Right renal cortex interstitium (tissue), 3 donors: ENCODE measurements around the gene ASRGL1. TPM values are rescaled to one million over a fixed set of nuclear protein-coding genes. Genes with fewer than 3 reads are reported as not detected.

Source experiments
- DNase-seq, 3 donors: peaks; one replicate each; pipeline ENCODE4 v3.0.0-alpha.2; 2013; ENCODE audit warnings: low read depth in 3 of 3, low spot score in 2 of 3
- polyA plus RNA-seq, 3 donors: library from polyadenylated mRNA; unstranded; fragments of 120-200 nt; gene quantifications; one replicate each; pipeline ENCODE4 v1.2.1, GENCODE V29; 2013; ENCODE audit not compliant: insufficient read length in 3 of 3

ASRGL1 gene
- polyA plus RNA-seq, 3 donors: 42.5 to 61.3 (median 56.1) TPM

DNA sequence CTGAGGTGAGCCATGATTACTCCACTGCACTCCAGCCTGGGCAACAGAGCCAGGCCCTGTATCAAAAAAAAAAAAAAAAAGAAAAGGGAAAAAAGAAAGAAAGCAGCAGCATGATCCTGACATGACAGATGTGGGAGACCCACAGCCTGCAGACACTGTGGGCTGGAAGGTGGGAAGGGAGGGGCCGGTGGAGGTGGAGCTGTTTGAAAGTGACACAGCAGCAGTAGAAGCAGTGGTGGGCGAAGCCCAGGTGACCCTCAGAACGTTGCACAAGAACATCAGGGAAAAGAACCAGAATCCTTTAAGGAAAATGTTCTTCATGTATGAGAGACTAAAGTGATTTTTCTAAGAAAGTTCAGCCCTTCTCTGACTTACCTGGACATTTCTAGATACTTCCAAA is 55.3 kb downstream of the ASRGL1 start:
- no peak for DNase-seq

DNA sequence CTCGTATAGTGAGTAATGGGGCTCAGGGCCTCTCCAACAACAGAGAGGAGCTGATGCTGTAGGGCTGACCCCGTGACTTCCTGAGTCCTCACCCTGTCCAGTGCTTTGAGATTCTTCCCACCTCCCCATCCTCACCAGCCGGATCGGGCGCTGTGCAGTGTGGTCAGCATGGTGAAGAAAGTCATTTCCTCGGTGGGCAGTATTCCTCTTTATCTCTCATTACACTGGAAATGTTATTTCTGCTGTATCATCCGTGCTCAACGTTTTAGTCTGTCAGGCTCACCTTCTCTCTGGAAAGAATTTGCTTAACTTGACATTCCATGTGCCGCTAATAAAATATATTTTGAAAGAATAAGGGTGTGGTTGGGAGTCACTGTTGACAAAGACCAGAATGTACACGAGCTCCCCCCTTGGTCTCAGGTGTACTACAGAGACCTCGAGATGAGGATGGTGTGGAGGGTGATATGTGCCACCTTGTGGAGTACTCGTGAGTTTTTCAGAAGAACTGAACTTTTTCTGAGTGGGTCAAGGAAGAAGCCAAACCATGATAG is 55.9 kb downstream of the ASRGL1 start:
- DNase-seq: no peak

DNA sequence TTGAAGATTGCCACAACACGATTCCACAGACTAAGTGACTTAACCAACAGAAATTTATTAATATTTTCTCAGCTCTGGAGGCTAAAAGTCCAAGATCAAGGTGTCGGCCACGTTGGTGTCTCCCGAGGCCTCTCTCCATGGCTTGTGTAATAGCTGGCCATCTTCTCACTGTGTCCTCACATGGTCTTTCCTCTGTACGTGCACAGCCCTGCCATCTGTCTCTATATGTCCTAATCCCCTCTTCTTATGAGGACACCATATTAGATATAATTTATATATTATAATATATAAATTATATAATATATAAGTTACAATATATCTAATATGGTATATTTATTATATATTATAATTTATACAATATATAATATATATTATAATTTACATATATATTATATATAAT is 56.5 kb downstream of the ASRGL1 start:
- DNase-seq: no peak

DNA sequence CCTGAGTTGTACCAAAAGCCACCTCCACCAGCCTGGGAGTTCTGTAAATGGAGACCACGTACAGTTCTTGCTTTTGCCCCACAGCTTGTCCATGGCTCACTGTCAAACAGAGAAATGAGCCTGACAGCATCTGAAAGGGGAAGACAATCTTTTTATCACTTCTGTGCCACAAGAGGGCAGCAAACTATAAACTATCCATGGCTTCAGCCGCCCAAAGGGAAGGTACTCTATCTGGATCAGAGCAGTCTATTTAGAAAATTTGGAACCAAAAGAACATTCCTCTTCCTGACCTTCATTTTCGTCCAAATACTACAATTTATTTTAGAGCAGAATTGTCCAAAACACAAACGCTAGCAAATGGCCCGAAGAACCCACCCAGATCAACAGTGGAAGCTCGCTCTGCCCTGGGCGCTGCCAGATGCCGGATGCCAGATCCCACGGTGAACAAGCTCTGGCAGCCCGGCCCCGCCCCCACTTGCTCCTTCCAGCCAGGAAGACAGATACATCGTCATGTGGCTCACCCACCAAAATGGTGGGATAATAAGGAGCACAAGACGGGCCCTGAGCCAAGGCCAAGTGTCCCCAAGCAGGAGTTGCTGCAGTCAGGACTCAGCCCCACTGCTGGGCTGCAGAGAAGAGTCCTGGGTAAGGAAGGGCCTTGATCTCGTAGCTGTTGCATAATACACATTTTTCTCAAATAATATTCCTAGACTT is 57.7 kb downstream of the ASRGL1 start:
- peak in 2 of 3 donors; percentile 74 to 83 for DNase-seq

DNA sequence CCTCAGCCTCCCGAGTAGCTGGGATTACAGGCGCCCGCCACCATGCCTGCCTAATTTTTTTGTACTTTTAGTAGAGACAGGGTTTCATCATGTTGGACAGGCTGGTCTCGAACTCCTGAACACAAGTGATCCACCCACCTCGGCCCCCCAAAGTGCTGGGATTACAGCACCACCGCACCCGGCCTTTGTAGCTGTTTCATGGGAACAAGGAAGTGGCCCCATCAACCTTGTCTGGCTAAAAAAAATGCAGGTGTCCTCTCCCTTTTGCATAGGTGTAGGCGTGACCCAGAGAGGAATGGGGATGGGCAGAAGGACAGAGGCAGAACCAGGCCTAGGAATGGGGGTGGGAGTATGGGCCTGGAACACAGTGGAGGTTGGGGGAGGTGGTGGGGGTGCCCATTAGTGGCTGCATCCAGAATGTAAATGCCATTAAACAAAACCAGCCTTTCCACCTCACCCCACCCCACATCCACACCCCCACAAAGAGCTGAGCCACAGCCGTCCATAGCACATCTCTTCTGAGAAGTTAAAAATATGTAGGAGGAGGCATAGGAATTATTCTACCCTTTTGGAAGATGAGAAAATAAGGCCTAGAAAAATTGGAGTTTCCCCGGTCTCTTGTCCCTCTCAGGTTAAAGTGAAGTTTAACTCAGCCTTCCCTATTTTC is 58.8 kb downstream of the ASRGL1 start:
- DNase-seq: no peak

DNA sequence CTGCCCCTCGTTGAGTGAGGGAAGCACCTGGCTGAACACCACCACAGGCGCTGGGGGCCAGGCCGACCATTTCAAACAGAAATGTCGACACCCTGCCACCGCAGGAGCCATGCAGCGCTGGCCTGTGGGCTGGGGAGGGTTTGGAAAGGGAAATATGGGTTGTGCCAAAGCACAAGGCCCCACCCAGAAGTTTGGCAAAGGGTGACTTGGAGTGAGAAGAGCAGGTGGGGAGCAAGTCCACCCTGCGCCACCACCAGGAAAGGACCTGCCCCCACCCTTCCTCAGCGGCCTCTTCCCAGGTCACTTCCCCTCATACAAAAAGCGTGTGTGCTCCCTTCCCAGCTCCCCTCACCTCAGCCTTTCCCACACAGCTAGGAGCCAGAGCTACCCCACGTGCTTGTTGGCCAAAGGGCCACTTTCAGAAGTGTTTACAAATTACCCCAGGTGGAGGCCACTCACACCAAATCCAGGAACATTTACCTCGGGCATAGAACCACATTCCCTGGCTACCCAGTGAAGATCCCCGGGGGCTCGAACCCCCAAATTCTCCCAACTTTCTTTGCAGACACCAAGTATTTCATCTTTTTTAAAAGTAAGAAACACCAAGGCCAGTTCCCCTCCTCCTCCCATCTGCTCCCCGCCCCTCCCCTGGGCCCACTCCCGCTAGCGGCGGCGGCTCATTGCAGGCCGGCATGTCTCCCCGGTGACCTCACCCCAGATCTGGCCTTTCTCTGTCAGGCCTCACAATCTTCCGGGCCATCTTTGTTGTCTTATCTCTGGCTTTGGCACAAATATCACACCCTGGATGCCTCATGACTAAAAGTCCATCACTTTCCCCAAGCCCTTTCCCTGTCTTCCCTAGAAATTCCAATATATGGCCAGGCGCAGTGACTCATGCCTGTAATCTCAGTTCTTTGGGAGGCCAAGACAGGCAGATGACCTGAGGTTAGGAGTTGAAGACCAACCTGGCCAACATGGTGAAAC is 61.1 kb downstream of the ASRGL1 start:
- DNase-seq: no peak

DNA sequence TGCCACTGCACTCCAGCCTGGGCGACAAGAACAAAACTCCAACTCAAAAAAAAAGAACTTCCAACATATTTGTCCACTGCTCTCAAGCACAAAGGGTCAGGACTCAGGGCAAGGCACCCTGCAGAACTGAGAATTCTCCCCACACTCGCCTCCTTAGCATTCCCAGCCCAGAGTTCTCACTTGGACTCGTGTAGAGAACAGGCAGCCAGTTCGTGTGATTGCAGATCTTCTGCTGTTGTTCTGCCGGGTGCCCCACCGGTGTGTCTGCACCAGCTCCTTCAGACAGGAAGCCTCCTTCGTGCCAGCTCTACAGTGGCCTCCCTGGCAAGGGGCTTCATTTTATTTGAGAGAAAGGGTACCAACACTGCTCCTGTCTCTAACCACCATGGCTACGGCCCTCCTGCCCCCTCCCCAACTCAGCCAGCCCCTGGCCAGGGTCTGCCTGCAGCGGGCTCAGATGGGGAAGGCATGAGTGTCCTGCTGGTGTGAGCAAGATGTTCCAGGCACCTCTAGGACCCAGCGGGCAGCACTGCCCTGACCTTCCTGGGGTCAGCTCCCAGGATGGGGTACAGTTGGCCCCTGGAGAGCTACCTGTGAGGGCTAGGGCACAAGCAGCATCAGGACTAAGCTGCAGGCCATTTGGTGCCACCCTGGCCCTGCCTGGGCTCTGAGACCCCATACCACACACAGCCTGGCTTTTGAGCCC is 62.1 kb downstream of the ASRGL1 start:
- DNase-seq: no peak

DNA sequence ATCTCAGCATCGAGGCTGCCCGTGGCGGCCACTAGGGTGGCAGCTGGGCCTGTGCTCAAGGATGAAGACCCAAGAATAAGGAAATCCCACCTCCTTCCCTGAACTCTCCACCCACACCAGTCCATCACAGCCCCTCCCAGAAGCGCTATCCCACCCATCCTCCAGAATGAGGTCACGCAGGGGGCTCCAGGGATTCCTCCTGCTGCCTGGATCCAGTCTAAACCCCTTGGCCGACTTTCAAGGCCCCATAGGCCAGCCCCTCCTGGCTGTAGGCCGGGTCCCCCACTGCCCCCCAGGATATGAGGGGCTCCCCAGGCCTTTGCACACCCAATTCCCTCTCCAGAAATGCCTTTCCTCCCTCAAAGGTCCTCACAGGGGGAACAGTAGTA is 62.6 kb downstream of the ASRGL1 start:
- DNase-seq: no peak

DNA sequence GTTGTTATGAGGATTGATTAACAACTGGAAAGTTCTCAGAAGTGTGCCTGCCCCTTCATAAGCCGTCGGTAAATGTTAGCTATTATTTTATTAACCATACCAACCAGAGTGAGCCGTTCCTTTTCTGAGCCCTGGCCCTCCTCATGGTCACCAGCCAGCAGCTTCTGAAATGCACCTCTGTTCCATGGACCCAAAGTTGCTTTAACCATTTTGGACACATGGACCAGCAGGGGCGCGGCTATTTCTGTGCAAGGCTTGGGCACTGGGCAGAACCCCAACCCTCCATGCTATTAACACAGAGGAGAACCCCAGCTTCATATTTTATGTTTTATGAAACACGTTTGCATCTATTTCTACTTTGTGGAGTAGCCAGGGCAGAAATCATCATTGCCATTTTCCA is 63.0 kb downstream of the ASRGL1 start:
- DNase-seq: no peak

DNA sequence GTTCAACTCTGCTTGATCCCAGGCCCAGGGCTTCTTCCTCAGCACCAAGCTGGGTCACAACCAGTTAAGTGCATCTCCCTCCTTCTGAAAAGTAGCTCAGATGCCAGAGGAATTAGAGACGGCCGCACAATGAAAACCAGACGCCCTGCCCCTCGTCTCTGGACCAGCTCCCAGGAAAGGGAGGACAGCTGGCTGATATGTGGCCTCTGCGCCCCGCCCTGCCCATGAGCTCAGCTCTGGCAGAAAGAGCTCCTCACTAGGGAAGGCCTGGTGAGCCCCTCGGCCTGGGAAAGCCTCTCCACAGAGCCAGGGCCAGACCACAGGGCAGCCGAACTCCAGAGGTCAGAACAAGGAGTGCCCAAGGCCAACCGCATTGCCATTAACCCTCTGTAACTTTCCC is 63.5 kb downstream of the ASRGL1 start:
- no peak for DNase-seq

DNA sequence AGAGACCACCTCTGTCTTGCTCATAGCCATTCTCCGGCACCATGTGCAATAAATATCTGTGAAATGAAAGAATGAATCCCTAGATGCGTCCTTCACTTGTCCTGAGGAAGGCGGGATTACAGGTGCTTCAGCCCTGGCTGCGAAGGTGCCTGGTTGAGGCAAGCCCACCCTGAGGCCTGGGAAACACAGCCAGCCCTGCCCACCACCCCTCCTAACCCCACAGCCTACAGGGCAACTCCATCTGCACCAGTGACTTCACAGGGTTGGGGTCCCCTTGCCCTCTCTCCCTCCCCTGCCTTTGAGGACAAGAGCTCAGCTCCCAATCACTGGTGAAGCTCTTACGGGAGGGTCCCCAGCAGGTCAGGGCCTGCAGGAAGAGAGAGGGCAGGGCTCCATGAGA is 64.1 kb downstream of the ASRGL1 start:
- DNase-seq: no peak

DNA sequence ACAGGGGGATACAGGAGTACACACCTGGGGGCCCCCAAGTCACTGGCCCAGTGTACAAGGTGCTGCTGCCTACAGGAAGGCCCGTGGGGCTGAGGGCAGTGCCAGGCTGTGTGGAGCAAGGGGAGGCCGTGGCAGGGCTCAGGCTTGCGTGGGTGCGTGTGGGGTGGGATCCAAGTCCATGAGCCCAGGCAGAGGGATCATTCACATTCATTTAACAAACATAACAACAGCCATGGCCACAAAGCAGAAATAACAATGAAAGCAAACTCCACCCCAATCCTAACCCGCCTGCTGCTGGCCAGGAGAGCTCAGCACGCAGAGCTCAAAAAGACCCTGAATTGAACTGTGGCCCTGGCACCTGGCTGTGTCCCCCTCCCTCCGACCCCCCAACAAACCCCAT is 64.6 kb downstream of the ASRGL1 start:
- DNase-seq: no peak

DNA sequence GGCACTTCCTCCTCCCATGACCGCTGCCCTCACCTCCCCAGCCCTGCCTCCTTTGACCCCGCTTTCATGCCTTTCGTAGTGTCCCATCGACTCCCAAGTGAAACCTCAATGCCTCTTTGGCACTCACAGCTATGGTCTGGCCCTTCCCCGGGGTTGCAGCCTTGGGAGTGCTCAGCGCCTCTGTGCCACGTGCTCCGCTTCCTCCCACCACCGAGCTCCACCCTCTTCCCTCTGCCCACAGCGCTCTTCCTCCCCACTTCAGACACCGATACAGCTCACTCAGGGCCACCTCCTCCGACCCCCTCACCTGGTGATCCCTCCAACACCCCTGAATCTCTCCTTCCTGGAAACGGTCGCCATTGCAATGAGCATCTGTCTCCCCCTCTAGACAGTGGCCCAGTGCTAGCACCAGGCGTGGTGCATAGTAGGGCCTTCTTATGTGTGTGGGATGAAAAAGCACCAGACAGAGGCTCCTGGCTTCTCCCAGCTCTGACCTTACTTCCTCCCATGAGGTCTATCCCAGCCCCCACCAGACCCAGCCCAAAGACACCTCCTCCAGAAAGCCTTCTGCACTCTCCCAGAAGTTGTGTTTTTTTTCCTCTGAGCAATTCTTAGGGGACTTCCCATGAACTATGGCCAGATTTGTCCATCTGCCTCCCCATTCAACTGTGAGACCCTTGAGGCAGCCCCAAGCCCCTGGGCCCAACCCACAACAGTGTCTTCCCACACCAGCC is 65.1 kb downstream of the ASRGL1 start:
- no peak for DNase-seq

DNA sequence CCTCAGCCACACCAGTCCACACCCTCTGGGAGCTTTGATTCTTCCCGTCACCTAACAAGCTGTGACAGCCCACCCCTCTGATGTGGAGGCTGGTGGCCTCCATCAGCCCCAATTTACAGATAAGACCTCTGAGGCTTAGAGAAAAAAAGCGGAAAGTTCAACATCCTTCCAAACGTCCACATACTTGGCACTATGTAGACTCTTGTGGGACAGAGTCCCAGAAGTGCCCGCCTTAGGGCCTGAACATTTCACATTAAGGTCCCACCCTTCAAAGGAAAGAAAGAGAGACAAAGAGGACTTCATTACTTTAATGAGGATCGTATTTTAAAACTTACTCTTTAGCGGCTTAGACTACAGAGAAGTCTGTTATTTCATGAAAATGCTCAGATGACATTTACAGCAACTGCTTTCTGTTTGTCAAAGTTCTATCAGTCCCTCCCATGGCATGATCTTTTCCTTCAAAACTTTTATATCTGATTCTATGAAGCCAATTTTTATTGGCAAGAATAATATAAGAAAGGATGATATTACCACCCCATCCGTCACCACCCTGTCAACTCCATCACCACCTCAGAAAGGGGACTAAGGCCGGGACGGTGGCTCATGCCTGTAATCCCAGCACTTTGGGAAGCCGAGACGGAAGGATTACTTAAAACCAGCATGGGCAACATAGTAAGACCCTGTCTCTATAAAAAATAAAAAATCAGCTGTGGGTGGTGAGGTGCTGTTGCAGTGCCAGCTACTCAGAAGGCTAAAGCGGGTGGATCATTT is 65.9 kb downstream of the ASRGL1 start:
- DNase-seq: no peak

DNA sequence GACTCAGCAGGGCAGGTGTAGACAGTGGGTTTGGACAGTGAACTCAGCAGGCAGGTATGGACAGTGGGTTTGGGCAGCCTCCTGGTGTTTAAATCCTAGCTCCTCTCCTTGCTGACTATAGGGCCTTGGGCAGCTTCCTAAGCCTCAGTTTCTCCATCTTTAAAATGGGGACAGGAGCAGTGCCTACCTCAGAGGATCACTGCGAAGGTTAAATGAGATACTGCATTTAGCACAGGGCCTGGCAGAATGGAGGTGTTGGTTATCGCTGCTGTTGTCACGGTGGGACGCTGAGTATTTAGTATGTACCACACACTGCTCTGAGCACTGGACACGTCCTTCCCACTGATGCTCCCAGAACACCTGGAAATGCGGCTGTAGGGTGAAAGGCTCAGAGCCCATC is 67.2 kb downstream of the ASRGL1 start:
- DNase-seq: no peak

DNA sequence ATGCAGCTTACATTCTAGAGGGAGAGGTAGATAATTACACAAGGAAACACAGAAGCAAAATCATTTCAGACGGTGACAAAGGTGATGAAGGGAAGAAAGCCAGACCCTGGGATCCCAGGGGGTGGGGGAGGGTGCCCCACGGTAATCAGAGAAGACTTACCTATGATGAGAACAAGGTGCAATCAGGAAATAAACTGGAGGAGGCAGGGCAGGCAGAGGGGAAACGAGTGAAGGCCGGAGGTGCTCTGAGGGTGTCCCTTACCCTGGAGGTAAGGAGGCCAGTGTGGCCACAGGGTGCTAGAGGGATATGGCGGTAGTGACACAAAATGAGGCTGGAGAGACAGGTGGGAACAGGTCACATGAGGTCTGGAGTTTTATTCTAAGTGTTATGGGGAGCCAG is 67.7 kb downstream of the ASRGL1 start:
- DNase-seq: no peak

DNA sequence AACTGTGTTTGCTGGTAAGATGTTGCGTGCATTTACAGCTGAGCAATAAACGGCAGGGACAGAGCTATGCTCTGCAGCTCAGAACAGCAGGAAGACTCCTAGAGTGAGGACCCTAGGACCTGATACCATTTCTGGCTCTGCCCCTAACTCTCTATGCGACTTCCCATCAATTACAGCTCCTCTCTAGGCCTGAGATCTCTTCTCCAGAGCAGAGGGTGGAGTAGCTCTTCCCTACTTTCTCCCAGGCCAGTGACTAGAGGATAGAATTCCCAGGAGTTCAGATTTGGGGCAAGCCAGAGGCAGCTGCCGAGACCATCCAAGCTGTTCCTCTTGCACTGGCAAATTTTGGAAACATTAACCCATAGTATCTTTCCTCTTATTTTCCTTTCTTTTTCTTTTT is 68.8 kb downstream of the ASRGL1 start:
- no peak for DNase-seq

DNA sequence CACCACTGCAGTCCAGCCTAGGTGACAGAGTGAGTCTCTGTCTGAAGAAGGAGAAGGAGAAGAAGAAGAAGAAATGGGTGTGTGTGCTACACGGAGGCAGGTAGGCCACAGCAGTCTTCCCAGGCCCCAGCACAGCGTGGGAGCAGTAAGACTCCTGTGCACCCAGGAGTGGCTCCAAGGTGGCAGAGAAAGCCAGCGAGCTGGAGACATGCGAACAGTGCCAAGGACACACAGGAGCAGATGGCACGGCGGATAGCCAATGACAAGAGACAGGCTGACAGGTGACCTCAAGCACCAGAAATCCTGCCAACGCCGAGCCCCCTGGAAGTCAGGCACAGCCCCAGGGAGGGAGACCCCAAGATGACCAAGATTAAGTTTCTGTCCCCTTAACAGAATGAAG is 72.6 kb downstream of the ASRGL1 start:
- no peak for DNase-seq

DNA sequence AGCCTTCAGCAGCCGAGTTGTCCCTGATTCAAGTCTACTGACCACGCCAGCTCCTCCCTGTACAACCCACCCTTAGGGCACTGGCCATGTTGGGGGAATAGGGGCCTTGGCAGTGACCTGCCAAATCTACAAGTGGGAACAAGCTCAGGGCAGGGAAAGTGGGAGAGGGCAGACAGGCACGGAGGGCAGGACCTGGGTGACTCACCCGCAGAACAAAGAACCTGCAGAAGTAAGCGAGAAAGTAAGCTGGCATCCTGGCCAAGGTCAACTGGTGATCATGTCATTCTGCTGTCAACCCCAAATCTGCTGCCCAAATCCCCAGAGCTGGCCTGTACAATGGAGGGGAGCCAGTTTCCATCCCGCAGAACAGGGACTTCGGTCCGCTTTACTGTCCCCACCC is 73.7 kb downstream of the ASRGL1 start:
- DNase-seq: no peak
